Osteocyte (in vitro differentiated cells): ENCODE results near the gene ENTPD3. TPM values are rescaled to one million over a fixed set of nuclear protein-coding genes. Genes with fewer than 3 reads are reported as not detected.

ENCODE experiments used
- DNase-seq: peaks from one replicate; pipeline ENCODE4 v3.0.0; 2021; ENCODE audit warnings: mixed read lengths; ENCODE audit not compliant: unreplicated experiment; ENCODE audit errors: extremely low spot score
- H3K27ac Mint-ChIP-seq: one replicate; pipeline ENCODE4 v1.8.0; 2021; ENCODE audit warnings: mild to moderate bottlenecking, mixed read lengths; ENCODE audit not compliant: unreplicated experiment
- H3K27me3 Mint-ChIP-seq: one replicate; pipeline ENCODE4 v1.8.0; 2021; ENCODE audit warnings: mixed read lengths; ENCODE audit not compliant: unreplicated experiment
- H3K36me3 Mint-ChIP-seq: one replicate; pipeline ENCODE4 v1.8.0; 2021; ENCODE audit warnings: mixed read lengths; ENCODE audit not compliant: unreplicated experiment
- H3K4me1 Mint-ChIP-seq: one replicate; pipeline ENCODE4 v1.8.0; 2021; ENCODE audit warnings: mixed read lengths; ENCODE audit not compliant: unreplicated experiment
- H3K4me3 Mint-ChIP-seq: one replicate; pipeline ENCODE4 v1.8.0; 2021; ENCODE audit warnings: mild to moderate bottlenecking, moderate library complexity, mixed read lengths; ENCODE audit not compliant: unreplicated experiment
- H3K9me3 Mint-ChIP-seq: one replicate; pipeline ENCODE4 v1.8.0; 2021; ENCODE audit warnings: mixed read lengths; ENCODE audit not compliant: unreplicated experiment
- CTCF ChIP-seq: fragments of 200-600 bp; sonication (generic); IDR thresholded peaks from 2 replicates; pipeline ENCODE4 v1.5.0; 2021; ENCODE audit warnings: antibody characterized with exemption, mild to moderate bottlenecking, moderate library complexity
- total RNA-seq: library from RNA; stranded (reverse); gene quantifications from 2 replicates; pipeline ENCODE4 v1.2.1, GENCODE V29; 2021

The ENTPD3 gene
- total RNA-seq, 1 donor from 2014 or later: not detected

GRCh38 chr3:40369716-40370115 is 17.3 kb upstream of the ENTPD3 start:
- TF ChIP-seq CTCF: no peak
- Mint-ChIP-seq H3K27ac (no peak overlapping the region), H3K36me3 (no peaks in the 10 kb centered on the region), H3K27me3 (peaks cover 31% of the 10 kb centered on the region), H3K9me3 (peaks cover 6% of the 10 kb centered on the region), H3K4me1 (no peaks in the 10 kb centered on the region), H3K4me3 (no peak overlapping the region)
- DNase-seq: no peak

- Mint-ChIP-seq H3K9me3 (peaks cover 9% of the 10 kb centered on the region), H3K27me3 (peaks cover 4% of the 10 kb centered on the region), H3K27ac (no peak overlapping the region), H3K4me3 (no peak overlapping the region), H3K4me1 (no peaks in the 10 kb centered on the region), H3K36me3 (no peaks in the 10 kb centered on the region)
- TF ChIP-seq CTCF: no peak
- DNase-seq: no peak
Observed at GRCh38 chr3:40377822-40378221, 9.2 kb upstream of the ENTPD3 start.

GRCh38 chr3:40379674-40380306 is 7.2 kb upstream of the ENTPD3 start:
- no peak overlapping the region for H3K27ac Mint-ChIP-seq
- no peak for TF ChIP-seq CTCF

GRCh38 chr3:40381904-40382616 is 4.9 kb upstream of the ENTPD3 start:
- H3K9me3 Mint-ChIP-seq: peaks cover 15% of the 10 kb centered on the region
- no peak overlapping the region for H3K27ac Mint-ChIP-seq
- peaks cover 16% of the 10 kb centered on the region for H3K27me3 Mint-ChIP-seq
- DNase-seq: no peak
- H3K36me3 Mint-ChIP-seq: no peaks in the 10 kb centered on the region
- no peak overlapping the region for H3K4me3 Mint-ChIP-seq
- no peak for TF ChIP-seq CTCF
- H3K4me1 Mint-ChIP-seq: peaks cover 5% of the 10 kb centered on the region

More at GRCh38 chr3:40379674-40380306, 7.2 kb upstream of the ENTPD3 start:
- Mint-ChIP-seq H3K27me3 (peaks cover 7% of the 10 kb centered on the region), H3K9me3 (peaks cover 16% of the 10 kb centered on the region), H3K4me1 (no peaks in the 10 kb centered on the region), H3K36me3 (no peaks in the 10 kb centered on the region), H3K4me3 (no peak overlapping the region)
- no peak for DNase-seq

- H3K4me3 Mint-ChIP-seq: no peak overlapping the region
- peaks cover 8% of the 10 kb centered on the region for H3K4me1 Mint-ChIP-seq
- TF ChIP-seq CTCF: no peak
- H3K27ac Mint-ChIP-seq: no peak overlapping the region
- no peak for DNase-seq
- H3K36me3 Mint-ChIP-seq: no peaks in the 10 kb centered on the region
- H3K27me3 Mint-ChIP-seq: peaks cover 20% of the 10 kb centered on the region
- H3K9me3 Mint-ChIP-seq: peaks cover 15% of the 10 kb centered on the region
Observed at GRCh38 chr3:40382617-40382979, 4.4 kb upstream of the ENTPD3 start.
